Effector memory CD8-positive, alpha-beta T cell (primary cell): ENCODE results near the gene CLDN9.

Experiments used
- ATAC-seq: fragments of 150-1000 bp; cut with Tn5 transposase; replicated peaks from 2 replicates; pipeline ENCODE4 v1.10.0; 2021; ENCODE audit warnings: mild to moderate bottlenecking, moderate library complexity
- DNase-seq, 3 experiments: peaks; one replicate each; pipeline ENCODE4 v3.0.0; 2021
- H3K27ac Mint-ChIP-seq, 2 donors: one replicate each; pipeline ENCODE4 v1.8.0; 2022; ENCODE audit warnings: mild to moderate bottlenecking in 2 of 2, mixed read lengths in 2 of 2, moderate library complexity in 2 of 2
- H3K27me3 Mint-ChIP-seq, 2 donors: one replicate each; pipeline ENCODE4 v1.8.0; 2022; ENCODE audit warnings: mixed read lengths in 2 of 2
- H3K36me3 Mint-ChIP-seq: one replicate; pipeline ENCODE4 v1.8.0; 2022; ENCODE audit warnings: mild to moderate bottlenecking, moderate library complexity, mixed read lengths; ENCODE audit not compliant: insufficient read depth
- H3K4me1 Mint-ChIP-seq, 2 donors: one replicate each; pipeline ENCODE4 v1.8.0; 2022; ENCODE audit warnings: low read depth in 2 of 2, mixed read lengths in 2 of 2
- H3K4me3 Mint-ChIP-seq, 2 donors: one replicate each; pipeline ENCODE4 v1.8.0; 2022; ENCODE audit warnings: mild to moderate bottlenecking in 2 of 2, mixed read lengths in 2 of 2, moderate library complexity in 2 of 2
- H3K9me3 Mint-ChIP-seq, 2 donors: one replicate each; pipeline ENCODE4 v1.8.0; 2022; ENCODE audit warnings: mixed read lengths in 2 of 2

CLDN9 gene

DNA sequence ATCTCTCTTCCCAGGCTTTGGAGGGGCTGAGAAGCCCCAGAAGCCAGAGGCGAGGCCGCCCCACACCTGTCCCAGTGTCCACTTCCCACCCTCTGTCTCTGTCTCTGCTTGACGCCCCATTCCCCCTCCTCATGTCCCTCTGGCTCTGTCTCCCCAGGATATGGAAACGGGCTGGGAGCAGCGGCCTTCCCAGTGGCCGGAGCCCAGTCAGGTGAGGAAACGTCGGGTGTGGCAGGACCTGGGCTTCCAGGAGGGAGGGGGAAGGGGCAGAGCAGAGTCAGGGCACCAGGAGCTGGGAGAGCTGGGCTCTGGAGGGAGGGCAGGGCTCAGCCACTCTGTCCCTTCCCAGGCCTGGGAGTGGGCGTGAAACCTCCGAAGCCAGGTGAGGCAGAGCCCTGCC, 21.8 kb upstream of the CLDN9 start:
- DNase-seq (no peak), ATAC-seq (no peak)
- H3K27me3 Mint-ChIP-seq: peaks cover 5 to 37% of the 10 kb centered on the region in 2 donors
- no peaks in the 10 kb centered on the region for H3K9me3 Mint-ChIP-seq
- H3K4me3 Mint-ChIP-seq: no peak overlapping the region
- H3K36me3 Mint-ChIP-seq: no peaks in the 10 kb centered on the region
- H3K27ac Mint-ChIP-seq: no peak overlapping the region
- H3K4me1 Mint-ChIP-seq: no peaks in the 10 kb centered on the region

DNA sequence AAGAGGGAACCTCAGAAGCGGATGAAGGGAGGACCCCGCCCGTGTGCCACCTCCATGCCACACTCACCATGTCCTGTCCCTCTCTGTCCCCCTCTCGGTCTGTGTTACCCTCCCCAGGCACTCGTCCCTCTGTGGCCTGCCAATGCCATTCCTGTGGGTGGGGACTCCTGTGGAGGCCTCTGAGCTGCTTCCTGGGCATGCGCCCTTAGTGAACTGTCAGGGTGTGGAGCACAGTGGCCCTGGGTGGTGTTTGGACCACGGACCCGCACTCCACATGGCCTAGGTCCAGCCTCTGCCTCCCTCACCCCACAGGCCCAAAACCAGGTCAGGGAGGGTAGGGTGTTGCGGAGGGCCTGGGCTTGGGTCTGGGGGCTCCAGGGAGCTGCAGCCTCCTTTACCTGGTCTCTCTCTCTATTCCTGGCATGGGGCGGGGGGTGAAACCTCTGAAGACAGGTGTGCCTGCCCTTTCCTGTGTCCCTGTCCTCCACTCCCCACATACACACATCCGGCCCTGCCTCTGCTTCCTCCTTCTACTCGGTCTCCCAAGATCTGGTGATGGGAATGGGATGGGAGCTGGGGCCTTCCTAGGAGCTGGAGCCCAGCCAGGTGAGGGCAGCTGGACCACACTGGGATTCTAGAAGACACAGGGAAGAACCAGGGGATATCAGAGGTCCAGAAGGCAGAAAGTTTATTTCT, 21.0 kb upstream of the CLDN9 start:
- no peak overlapping the region for H3K4me3 Mint-ChIP-seq
- no peak overlapping the region for H3K27ac Mint-ChIP-seq
- H3K36me3 Mint-ChIP-seq: no peaks in the 10 kb centered on the region
- DNase-seq (no peak), ATAC-seq (no peak)
- H3K4me1 Mint-ChIP-seq: no peaks in the 10 kb centered on the region
- peaks cover 1 to 32% of the 10 kb centered on the region in 2 donors for H3K27me3 Mint-ChIP-seq
- no peaks in the 10 kb centered on the region for H3K9me3 Mint-ChIP-seq

DNA sequence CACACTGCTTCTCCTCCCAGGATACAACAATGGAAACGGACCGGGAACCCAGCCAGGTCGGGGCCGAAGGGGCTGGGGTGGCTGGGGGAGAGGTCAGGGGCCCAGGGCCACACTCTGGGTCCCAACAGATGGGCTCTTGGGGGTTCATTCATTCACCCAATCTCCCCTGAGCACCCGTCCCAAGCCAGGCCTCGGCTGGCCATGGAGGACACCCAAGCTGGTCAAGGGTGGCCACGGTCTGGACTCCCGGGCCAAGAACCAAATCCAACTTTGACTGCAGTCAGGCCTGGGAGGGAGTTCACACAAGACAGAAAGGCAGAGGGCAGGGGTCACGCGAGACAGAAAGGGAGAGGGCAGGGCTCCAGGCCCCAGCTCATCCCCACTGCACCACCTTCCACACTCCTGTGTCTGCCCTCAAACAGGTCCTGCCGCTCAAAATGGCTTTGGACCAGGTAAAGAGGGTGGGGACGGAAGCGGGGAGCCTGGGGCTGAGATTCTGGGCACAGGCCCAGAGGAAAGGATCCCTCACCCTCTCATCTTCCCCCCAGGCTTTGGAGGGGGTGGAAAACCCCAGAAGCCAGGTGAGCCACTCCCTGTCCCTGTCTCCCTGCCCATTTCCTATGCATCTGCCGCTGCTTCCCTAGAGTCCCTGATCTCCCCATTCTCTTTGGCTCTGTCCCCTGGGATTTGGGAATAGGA, 20.2 kb upstream of the CLDN9 start:
- H3K36me3 Mint-ChIP-seq: no peaks in the 10 kb centered on the region
- H3K4me1 Mint-ChIP-seq: no peaks in the 10 kb centered on the region
- H3K9me3 Mint-ChIP-seq: no peaks in the 10 kb centered on the region
- DNase-seq (no peak), ATAC-seq (no peak)
- no peak overlapping the region for H3K27ac Mint-ChIP-seq
- peaks cover 0 to 29% of the 10 kb centered on the region in 2 donors for H3K27me3 Mint-ChIP-seq
- H3K4me3 Mint-ChIP-seq: no peak overlapping the region

DNA sequence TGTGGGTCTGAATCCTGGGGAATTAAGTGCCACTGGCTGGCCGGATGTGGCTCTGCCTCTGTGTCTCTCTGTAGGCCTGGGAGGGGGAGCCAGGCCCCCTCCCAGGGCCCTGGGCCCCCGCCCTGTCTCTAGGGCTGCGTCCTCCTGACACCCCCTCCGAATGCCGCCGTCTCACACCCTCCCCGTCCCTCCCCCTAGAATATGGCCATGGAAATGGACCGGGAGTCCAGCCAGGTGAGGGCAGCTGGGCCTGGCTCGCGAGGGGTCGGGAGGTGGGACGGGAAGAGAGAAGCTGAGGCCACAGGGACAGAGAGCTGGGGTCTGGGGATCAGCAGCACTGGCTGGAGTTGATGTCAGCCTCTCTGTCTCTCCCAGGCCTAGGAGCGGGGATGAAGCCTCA, 16.4 kb upstream of the CLDN9 start:
- Mint-ChIP-seq H3K9me3 (no peaks in the 10 kb centered on the region), H3K27ac (no peak overlapping the region), H3K27me3 (peaks cover 16 to 30% of the 10 kb centered on the region in 2 donors), H3K4me1 (no peaks in the 10 kb centered on the region), H3K36me3 (peaks cover under 1% of the 10 kb centered on the region), H3K4me3 (no peak overlapping the region)
- DNase-seq (no peak), ATAC-seq (no peak)

DNA sequence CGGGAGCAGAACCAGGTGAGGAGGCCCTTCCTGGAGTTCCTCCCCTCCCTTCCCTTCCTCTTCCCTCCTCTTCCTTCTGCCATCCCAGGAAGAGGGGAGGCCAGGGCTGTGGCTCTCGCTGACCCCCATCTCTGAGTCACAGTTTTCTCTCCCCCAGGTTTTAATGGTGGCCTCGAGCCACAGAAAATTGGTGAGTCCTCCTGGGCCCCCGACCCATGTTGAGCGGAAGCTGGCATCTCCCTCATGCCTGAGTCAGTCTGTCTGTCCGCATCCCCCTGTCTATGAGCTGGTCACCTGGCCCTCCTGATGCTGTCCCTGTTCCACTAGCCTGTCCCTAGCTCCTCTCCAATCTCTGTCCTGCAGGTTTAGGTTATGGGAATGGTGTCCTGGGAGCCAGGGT, 12.8 kb upstream of the CLDN9 start:
- H3K4me3 Mint-ChIP-seq: no peak overlapping the region
- DNase-seq (no peak), ATAC-seq (no peak)
- H3K27me3 Mint-ChIP-seq: peaks cover 16 to 30% of the 10 kb centered on the region in 2 donors
- H3K36me3 Mint-ChIP-seq: peaks cover 11% of the 10 kb centered on the region
- no peaks in the 10 kb centered on the region for H3K9me3 Mint-ChIP-seq
- H3K27ac Mint-ChIP-seq: no peak overlapping the region
- peaks cover 0 to 6% of the 10 kb centered on the region in 2 donors for H3K4me1 Mint-ChIP-seq

DNA sequence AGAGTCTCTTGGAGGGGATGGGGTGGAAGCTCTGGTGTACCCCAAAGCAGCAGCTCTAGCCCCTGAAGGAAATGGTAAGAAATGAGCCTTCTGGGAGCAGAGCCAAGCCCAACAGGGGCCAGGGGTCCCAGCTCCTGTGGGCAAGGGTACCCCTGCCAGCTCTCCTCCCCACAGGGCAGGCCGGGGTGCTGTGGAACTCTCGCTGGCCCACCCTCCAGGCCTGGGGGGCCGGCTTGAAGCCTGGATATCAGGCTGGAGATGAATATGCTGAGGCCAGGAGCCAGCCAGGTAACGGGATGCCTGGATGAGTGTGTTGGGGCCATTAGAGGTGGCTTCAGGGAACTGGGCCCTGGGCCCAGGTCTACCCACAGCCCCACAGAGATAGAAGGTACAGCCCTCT, 12.2 kb upstream of the CLDN9 start:
- DNase-seq: no peak
- Mint-ChIP-seq H3K9me3 (no peaks in the 10 kb centered on the region), H3K27ac (no peak overlapping the region), H3K36me3 (peaks cover 11% of the 10 kb centered on the region), H3K27me3 (peaks cover 16 to 30% of the 10 kb centered on the region in 2 donors), H3K4me3 (no peak overlapping the region), H3K4me1 (peaks cover 0 to 7% of the 10 kb centered on the region in 2 donors)
- ATAC-seq: no peak

DNA sequence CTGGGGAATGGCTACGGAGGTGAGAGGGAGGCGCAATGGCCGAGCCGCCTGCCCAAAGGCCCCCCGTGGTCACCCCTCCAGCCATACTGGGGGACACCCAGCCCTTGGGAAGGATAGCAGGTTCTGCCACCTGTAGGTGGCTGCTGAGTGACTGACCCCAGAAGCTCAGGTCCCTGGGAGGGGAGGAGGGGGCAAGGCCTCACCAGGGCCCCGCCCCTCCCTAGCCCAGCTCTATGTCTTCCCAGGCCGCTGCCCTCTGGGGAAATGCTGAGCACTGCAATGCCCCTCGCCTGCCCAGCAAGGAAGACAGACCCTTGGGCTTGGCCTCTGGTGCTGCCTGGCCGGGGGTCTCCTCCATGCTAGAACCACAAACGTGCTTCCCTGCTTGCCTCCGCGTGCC, 11.4 kb upstream of the CLDN9 start:
- DNase-seq (no peak), ATAC-seq (no peak)
- no peak overlapping the region for H3K27ac Mint-ChIP-seq
- H3K27me3 Mint-ChIP-seq: peaks cover 16 to 30% of the 10 kb centered on the region in 2 donors
- H3K36me3 Mint-ChIP-seq: peaks cover 11% of the 10 kb centered on the region
- H3K4me3 Mint-ChIP-seq: no peak overlapping the region
- H3K4me1 Mint-ChIP-seq: peaks cover 0 to 7% of the 10 kb centered on the region in 2 donors
- no peaks in the 10 kb centered on the region for H3K9me3 Mint-ChIP-seq

DNA sequence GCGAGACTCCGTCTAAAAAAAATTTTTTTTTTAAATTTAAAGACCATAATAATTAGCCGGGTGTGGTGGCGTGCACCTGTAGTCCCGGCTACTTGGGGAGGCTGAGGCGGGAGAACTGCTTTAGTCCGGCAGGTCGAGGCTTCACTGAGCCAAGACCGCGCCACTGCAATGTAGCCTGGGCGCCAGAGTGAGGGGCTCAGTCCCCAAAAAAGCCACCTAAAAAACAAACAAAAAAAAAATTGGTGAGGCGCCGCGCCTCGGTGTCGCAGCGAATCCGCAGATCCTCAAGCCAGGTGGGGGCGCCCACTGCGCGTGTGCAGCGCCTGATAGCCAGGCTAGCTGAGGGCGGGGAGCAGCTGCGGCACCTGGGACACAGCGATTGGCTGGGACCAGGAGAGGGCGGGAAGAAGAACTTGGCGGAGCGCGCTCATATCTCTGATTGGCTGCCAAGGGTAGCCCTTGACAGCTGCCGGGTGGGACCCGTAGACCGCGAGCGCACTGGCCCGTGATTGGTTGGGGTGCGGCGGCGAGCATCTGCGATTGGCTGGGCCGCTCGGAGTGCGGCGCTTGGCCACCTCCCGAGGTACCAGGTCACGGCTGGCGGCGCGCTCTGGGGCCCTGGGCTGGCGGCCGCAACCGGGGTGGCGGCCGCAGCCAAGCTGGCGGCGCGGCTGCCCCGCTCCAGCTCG, 9.0 kb upstream of the CLDN9 start:
- DNase-seq (peak; percentile 91 to 92 (median 91)), ATAC-seq (peak; percentile 97)
- Mint-ChIP-seq H3K9me3 (no peaks in the 10 kb centered on the region), H3K4me1 (peaks cover 14 to 26% of the 10 kb centered on the region in 2 donors), H3K4me3 (peak overlapping the region; percentile 77 to 78), H3K27me3 (peaks cover 16 to 40% of the 10 kb centered on the region in 2 donors), H3K27ac (peak overlapping the region in 1 of 2 donors; percentile 46), H3K36me3 (peaks cover 11% of the 10 kb centered on the region)

DNA sequence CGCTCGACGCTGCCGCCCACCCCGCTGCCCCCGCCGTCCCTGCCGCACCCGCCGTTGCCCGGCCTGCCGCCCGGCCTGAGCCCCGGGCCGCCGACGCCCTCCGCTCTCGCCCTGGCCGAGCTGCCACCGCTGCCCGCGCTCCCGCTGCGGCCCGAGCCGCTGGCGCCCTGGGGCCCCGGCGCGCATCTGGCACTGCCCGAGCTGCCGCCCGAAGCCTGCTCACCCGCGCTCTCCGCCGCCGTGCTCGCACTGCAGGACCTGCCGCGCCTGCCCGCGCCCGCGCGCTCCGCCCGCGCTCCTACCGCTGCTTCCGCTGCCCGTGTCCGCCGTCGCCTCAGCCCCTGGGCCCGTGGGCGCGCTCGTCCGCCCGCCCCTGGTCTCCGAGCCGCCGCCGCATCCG, 8.4 kb upstream of the CLDN9 start:
- Mint-ChIP-seq H3K9me3 (no peaks in the 10 kb centered on the region), H3K36me3 (peaks cover 11% of the 10 kb centered on the region), H3K27me3 (peaks cover 16 to 35% of the 10 kb centered on the region in 2 donors), H3K27ac (no peak overlapping the region), H3K4me1 (peaks cover 14 to 27% of the 10 kb centered on the region in 2 donors), H3K4me3 (peak overlapping the region in 1 of 2 donors; percentile 64)
- no peak for DNase-seq
- ATAC-seq: peak; percentile 13

DNA sequence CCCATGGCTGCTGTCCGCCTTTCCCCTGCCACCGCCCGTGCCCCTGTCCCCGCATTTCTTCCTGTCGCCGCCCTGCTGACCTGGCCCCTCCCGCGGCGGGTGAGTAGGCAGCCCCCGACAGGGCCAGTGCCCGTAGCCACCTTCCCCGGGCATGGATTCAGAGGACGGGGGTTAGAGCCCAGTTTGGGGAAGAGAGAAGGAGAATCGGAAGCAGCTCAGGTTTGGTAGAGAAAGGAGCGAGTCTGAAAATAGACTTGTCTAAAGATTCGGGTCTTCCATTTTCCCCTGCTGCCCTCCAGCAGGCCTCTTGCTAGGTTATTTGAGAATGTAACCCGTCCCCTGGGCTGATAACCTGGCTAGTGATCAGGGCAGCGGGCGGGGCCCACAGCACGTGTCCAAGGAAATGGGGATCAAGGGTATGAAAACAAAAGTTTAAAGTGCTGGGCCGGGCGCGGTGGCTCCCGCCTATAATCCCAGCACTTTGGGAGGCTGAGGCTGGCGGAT, 7.9 kb upstream of the CLDN9 start:
- Mint-ChIP-seq H3K27me3 (peaks cover 11 to 31% of the 10 kb centered on the region in 2 donors), H3K9me3 (no peaks in the 10 kb centered on the region)

DNA sequence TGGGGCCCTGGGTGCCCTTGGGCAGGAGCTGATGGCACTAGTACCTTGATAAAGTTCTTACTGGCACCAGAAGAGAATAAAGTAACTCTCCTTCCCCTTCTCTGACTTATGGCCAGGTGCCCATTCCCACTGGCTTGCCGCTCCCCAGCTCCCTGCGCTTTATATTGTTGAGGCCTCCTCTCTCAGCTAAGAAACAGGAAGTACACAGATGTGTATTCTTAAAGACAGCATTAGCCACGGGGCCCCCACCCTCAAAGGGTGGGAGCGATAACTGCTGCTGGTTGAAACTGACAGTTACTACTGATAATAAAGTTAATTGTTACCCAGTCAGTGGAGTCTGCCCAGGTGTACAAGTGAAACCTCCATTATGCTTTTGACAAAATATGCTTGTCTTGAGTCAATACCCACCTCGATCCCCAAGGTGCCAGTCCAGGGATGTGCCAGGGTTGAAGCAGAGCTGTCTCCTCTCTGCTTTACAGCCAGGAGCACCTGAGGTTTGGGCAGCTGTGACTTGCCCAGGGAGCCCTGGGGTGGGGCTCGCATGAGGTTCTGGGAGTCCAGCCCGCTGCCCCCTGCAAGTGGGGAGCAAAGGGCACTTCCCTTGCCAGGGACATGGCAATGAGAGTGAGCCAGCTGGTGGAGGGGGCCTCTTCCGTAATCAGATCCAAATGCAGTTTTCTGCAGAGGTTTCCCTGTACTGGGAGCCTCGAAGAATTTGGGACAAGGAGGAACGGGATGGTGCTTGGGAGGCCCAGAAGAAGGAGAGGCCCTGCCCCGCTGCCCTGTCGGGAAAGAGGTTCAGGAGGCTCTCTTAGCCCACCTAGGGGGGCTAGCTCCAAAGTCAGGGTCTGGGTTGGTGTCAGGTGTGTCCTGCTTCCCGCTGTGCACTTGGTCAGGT, 5.4 kb upstream of the CLDN9 start:
- Mint-ChIP-seq H3K36me3 (peaks cover 6% of the 10 kb centered on the region), H3K4me3 (peak overlapping the region; percentile 59 to 80), H3K4me1 (peaks cover 14 to 27% of the 10 kb centered on the region in 2 donors), H3K27ac (no peak overlapping the region), H3K9me3 (no peaks in the 10 kb centered on the region), H3K27me3 (peaks cover 0 to 23% of the 10 kb centered on the region in 2 donors)
- ATAC-seq (no peak), DNase-seq (no peak)

More for the DNA sequence above, 7.9 kb upstream of the CLDN9 start:
- Mint-ChIP-seq H3K4me3 (peak overlapping the region; percentile 57 to 64), H3K4me1 (peaks cover 14 to 27% of the 10 kb centered on the region in 2 donors), H3K27ac (no peak overlapping the region), H3K36me3 (peaks cover 11% of the 10 kb centered on the region)
- DNase-seq (no peak), ATAC-seq (no peak)

DNA sequence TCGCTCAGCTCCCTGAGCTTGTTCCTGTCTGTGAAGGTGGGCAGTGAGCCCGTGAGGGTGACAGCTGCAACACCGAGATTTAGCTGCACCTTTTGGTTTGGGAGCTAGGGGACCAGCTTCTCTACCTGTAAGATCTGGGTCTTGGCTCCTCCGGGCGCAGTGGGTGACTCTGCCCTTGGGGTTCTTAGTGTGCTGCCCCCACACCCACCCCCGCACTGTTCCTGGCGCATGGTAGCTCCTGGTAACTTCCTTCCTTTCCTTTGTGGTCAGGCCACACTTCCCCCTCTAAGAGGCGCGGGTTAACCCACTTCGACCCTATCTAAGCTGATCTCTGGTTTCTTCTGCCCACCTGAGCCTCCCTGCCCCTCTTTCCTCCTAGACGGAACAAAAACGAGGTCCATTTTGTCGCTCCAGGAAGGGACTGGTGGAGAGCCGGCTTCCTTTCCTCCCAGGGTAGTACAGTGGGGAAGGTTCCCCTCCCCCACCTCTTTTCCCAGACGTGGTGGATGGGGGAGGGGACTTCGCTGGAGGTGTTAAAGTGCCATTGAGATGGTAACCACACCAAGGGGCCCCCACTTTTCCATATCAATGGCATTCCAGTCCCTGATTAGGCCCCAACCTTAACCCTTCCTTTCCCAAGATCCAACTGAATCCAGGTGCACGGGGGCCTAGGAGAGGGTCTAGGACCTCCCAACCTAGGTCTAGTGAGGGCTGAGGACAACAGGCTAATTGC, 4.6 kb upstream of the CLDN9 start:
- H3K4me1 Mint-ChIP-seq: peaks cover 14 to 27% of the 10 kb centered on the region in 2 donors
- ATAC-seq: no peak
- peaks cover 6% of the 10 kb centered on the region for H3K36me3 Mint-ChIP-seq
- no peaks in the 10 kb centered on the region for H3K9me3 Mint-ChIP-seq
- H3K27ac Mint-ChIP-seq: peak overlapping the region in 1 of 2 donors; percentile 55
- H3K4me3 Mint-ChIP-seq: peak overlapping the region; percentile 59 to 80
- H3K27me3 Mint-ChIP-seq: peaks cover 0 to 30% of the 10 kb centered on the region in 2 donors
- peak in 1 of 3 experiments; percentile 18 for DNase-seq
